HG03045 (cell line): ENCODE data around the gene ZCCHC14.
"Not testable (repeated sequence)": the region's sequence is repeated elsewhere in the genome, so short reads cannot be mapped to it uniquely, and the experiment has no call there.

Source experiments
- ATAC-seq: cut with Tn5 transposase; IDR thresholded peaks from one replicate; pipeline ENCODE4 v1.9.1; 2021; ENCODE audit warnings: mild to moderate bottlenecking, moderate library complexity; ENCODE audit not compliant: unreplicated experiment

ZCCHC14 gene

GRCh38 chr16:87482266-87482665 lies 10.6 kb downstream of the ZCCHC14 start:
- no peak for ATAC-seq

GRCh38 chr16:87481711-87482110 lies 11.1 kb downstream of the ZCCHC14 start:
- ATAC-seq: not testable (repeated sequence)

DNA sequence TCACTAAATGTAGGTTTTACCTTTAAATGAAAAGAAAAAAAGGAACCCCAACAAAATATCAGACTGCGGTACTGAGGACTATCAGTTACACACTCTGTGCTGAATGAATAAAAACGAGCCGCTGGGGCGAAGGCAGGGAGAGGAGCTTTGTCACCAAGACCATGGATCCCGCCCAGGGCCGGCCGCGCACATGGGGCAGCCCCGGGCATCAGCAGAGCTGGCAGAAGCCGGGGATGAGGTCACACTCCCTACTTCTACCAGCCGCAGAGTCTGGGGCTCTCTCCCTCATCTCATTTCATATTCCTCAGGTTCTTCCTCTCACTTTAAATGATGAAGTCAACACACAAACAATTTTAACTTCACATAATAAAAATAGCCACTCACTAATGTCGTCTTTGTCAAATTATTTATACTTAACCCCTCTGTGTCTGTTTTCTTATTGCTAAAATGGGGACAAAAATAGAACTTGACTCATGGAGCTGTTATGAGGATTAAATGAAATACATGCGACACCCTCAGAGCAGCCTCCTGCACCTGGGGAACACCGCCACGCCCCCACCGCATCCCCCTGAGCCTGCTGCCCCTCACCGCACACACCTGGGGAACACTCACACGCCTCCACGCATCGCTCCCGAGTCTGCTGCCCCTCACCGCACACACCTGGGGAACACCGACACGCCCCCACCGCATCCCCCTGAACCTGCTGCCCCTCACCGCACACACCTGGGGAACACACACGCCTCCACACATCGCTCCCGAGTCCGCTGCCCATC lies 15.4 kb downstream of the ZCCHC14 start:
- not testable (repeated sequence) for ATAC-seq

- no peak for ATAC-seq
Measured at GRCh38 chr16:87474566-87474996, 18.2 kb downstream of the ZCCHC14 start.

DNA sequence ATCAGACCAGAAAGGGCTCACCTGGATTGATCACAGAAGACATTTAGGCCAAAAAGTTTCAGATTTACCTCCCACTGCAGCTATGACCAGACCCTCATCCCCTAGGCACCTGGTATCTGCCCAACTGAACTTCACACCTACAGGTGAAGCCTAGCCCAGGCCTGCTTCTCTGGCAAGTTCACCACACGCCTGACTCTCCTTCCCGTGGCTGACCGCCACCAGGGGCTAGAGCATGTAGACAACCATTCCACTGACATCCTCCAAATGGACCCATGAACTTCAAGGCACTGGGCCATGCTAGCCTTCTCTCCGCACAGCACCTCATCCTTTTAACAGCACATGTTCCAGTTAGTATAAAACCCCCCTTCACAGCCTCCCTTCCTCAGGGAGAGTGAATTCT lies 18.8 kb downstream of the ZCCHC14 start:
- no peak for ATAC-seq

- no peak for ATAC-seq
Measured at GRCh38 chr16:87472935-87473334, 19.9 kb downstream of the ZCCHC14 start.

DNA sequence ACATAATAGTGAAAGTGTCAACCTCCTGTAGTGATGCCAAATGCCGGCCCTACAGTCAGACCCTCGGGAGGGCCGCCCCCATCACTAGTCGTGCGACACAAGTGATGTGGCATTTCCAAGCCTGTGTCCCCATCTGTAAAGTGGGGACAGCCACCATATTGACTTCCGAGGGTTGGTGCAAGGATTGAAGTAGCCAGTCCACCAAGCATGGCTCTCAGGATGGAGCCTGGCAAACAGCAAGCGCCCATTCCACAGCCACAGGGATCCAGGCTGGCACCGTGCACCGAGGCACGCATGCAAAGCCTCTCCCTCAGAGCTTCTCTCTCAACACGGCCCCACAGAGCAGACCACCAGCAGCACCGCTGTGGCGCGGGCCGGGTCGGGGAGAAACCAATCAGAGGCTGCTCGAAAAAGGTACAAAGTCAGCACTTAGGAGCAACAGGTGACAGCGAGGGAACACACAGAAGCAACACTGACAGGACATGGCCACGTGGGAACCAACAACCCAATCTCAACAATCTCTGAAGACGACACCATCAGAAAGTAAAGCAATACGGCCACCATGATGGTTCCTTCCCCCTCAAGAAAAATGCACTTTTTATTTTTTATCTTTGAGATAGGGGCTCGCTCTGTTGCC lies 20.6 kb downstream of the ZCCHC14 start:
- no peak for ATAC-seq

- no peak for ATAC-seq
Measured at GRCh38 chr16:87471278-87472141, 21.3 kb downstream of the ZCCHC14 start.

DNA sequence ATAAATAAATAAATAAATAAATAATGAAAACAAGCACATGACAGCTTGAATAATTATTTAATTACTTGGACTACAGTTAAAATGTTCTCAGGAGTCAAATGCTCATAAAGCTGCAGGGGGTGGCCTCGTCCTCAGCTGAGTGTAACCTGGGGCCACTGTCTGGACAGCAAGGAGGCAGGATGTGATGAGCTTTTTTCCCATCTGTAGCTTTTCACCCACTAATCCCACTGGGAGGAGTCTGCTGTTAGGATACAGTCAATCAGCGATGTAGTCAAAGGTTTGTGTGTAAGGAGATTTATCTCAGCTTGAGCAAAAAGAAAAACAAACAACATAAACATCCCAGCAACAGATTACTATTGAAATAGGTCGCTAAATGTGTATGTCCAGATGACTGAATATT lies 22.5 kb downstream of the ZCCHC14 start:
- no peak for ATAC-seq

DNA sequence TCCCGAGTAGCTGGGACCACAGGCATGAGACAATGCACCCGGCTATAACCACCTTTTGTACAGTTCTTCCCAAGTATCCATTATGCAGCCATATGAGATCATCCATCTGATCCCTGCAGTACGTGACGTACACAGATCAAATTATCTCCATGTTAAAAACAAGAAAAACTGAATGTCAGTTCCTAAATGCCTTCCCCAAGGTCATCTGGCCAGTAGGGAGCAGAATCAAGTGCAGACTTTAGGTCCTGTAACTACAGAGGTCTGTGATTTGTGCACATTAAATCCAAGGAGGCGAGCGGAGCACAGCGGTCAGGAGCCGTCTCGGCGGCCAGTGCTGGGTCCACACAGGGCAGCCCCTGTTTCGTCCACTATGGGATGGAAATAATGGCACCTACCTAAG lies 23.7 kb downstream of the ZCCHC14 start:
- ATAC-seq: no peak

GRCh38 chr16:87468550-87468949 lies 24.3 kb downstream of the ZCCHC14 start:
- no peak for ATAC-seq

DNA sequence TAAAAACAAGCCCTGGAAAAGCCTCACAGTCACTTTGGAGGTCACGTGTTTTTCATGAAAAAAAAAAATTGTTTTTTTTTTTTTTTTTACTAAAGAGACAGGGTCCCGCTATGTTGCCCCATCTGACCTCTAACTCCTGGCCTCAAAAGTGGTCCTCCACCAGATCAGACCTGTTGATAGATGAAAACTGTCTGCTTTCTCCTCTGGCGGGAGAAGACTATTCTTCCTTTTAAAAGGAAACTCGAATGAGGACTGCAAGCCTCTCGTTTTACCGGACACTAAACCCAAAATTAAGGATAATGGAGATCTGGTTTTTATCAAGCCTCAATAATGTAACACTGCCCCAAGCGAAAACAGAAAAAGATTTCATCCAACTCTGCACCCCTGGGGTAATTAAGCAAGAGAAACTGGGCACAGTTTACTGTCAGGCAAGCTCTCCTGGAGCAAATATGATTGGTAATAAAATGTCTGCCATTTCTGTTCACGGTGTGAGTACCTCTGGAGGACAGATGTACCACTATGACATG lies 25.8 kb downstream of the ZCCHC14 start:
- ATAC-seq: no peak

DNA sequence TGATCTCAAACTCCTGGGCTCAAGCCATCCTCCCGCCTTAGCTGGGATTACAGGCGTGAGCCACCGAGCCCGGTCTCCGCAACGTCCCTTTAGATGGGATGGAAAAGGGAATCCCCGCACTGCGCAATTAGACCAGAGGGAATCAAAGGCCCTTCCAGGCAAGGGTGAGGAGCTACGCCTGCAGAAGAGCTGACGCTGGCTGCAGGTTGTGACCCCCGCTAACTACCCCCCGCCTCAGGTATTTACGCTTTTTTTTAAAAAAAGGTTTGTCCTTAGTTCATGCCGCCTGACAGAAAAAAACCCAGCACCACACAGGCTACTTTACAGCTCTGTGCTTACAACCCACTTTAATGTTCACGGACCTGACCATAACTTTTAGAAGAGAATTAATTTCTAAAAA lies 26.9 kb downstream of the ZCCHC14 start:
- no peak for ATAC-seq

- ATAC-seq: no peak
Measured at GRCh38 chr16:87465306-87465705, 27.5 kb downstream of the ZCCHC14 start.

GRCh38 chr16:87464691-87465300 lies 28.0 kb downstream of the ZCCHC14 start:
- ATAC-seq: peak; percentile 48

DNA sequence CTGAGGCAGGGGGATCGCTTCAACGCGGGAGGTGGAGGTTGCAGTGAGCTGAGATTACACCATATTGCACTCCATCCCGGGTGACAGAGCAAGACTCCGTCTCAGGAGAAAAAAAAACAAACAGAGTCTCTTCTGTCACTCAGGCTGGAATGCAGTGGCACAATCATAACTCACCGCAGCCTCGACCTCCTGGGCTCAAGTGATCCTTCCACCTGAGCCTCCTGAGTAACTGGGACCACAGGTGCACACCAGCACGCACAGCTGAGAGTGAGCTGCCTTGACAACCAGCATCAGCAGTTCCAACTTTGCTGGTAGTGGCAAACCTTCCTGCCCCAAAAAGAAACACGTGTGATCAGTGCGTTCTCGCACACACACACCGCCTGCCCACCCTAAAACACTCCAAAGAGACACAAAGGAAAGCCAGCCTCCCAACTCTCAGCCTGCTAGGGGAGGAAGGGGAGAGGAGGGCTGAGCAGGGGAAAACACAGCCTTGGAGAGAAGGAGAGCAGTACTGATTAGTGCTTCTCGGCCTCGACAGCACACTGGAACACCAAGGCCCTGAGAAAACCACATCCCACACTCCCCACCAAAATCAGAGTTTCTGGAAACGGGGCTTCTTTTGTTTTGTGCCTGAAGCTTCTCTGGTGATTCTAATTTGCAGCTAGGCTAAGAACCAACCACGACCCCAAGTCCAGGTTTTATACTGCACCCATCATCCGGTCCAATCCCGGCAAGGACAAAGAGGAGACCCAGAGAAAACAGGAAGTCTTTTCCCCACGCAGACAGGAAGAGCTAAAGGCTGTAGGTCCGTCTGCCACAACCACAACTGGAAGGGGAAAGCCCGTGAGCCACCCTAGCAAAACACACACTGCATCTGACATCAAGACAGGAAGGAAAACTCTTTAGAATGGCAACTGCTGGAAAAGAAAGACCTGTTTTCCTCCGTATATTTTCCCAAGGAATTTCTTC lies 28.8 kb downstream of the ZCCHC14 start:
- ATAC-seq: no peak

DNA sequence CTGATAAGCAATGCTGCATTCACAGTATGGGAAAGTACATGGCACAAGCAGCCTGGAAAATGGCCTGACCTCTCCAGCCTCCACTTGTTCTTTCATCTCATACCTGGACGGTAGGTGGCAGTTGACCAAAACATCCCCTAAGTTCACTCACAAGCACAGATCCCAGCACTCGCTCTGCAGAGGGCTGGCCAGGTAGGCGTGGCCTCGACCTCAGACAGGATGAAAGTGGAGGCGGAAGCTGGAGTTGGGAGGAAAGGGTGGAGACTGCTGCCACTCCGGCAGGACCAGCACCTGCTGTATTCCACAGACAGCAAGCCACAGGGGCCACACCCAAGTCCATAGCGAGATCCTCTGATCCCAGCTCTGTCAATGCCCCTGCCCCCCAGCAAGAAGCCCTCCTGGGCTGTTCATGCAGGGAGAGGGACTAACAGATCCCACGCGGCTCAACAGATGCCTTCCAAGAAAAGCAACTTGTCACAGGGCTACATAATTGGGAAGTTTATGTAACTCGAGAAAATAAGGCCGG lies 31.3 kb downstream of the ZCCHC14 start:
- no peak for ATAC-seq

- no peak for ATAC-seq
Measured at GRCh38 chr16:87460936-87461335, 31.9 kb downstream of the ZCCHC14 start.

GRCh38 chr16:87459833-87460232 lies 33.0 kb downstream of the ZCCHC14 start:
- no peak for ATAC-seq
